ENCODE data around the gene GNRH2. TPM values are rescaled to one million over a fixed set of nuclear protein-coding genes. Genes with fewer than 3 reads are reported as not detected.
"Not testable (repeated sequence)": the region's sequence is repeated elsewhere in the genome, so short reads cannot be mapped to it uniquely, and the experiment has no call there.

Gene GNRH2
- total RNA-seq, 1 experiment from 2014 or later, result 0.50 TPM

DNA sequence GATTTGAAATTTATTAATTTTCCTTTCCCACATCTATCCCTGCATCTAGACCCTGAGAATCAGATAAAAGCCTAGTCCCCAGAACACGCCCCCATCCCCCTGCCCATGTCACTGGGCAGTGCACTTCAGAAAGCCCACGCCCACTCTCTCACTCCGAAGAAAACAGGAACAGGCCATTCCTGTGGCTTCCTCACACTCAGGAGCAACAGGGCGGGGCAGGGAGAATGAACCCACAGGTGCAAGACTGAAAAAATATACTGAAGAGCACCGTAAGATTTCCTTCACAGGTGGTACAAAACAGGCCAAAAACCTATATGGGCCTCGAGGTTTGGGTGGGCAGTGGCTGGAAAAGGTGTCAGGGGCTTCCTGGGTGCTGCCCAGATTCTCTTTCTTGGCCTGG is 31.4 kb downstream of the GNRH2 start:
- no TSS peak for BruUV-seq (replicated peaks)
- no peaks in the 10 kb centered on the region for H3K36me3 Mint-ChIP-seq (ENCODE audit: insufficient read depth, unreplicated experiment)
- intact Hi-C loops (cut with micrococcal nuclease; ENCODE audit: unreplicated experiment), result no loop called here
- H3K4me3 Mint-ChIP-seq (ENCODE audit: low read depth, unreplicated experiment), result no peak overlapping the region
- DNase-seq, result no peak
- H3K27me3 Mint-ChIP-seq (ENCODE audit: unreplicated experiment), result peaks cover 12% of the 10 kb centered on the region
- CTCF ChIA-PET, result no interaction called here
- H3K27ac Mint-ChIP-seq (ENCODE audit: unreplicated experiment), result no peak overlapping the region
- H3K9me3 Mint-ChIP-seq (ENCODE audit: low read depth, unreplicated experiment), result no peaks in the 10 kb centered on the region
- TF ChIP-seq, protein P1, sequence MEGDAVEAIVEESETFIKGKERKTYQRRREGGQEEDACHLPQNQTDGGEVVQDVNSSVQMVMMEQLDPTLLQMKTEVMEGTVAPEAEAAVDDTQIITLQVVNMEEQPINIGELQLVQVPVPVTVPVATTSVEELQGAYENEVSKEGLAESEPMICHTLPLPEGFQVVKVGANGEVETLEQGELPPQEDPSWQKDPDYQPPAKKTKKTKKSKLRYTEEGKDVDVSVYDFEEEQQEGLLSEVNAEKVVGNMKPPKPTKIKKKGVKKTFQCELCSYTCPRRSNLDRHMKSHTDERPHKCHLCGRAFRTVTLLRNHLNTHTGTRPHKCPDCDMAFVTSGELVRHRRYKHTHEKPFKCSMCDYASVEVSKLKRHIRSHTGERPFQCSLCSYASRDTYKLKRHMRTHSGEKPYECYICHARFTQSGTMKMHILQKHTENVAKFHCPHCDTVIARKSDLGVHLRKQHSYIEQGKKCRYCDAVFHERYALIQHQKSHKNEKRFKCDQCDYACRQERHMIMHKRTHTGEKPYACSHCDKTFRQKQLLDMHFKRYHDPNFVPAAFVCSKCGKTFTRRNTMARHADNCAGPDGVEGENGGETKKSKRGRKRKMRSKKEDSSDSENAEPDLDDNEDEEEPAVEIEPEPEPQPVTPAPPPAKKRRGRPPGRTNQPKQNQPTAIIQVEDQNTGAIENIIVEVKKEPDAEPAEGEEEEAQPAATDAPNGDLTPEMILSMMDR (IDR thresholded peaks at IDR 0.05; ENCODE audit: unreplicated experiment), result no peak
- peaks cover 7% of the 10 kb centered on the region for H3K4me1 Mint-ChIP-seq (ENCODE audit: low read depth, unreplicated experiment)

DNA sequence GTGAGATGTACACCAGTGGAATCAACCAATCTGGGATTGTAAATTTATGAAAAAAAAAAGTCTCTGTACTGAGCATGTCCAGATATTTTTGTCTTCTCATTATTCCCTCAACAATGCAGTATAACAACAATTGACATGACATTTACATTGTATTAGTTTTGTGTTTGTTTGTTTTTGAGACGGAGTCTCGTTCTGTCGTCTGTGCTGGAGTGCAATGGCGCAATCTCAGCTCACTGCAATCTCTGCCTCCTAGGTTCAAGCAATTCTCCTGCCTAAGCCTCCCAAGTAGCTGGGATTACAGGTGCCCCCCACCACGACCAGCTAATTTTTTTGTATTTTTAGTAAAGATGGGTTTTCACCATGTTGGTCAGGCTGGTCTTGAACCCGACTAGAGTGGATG is 31.9 kb downstream of the GNRH2 start:
- H3K36me3 Mint-ChIP-seq (ENCODE audit: insufficient read depth, unreplicated experiment); H3K27ac Mint-ChIP-seq (ENCODE audit: unreplicated experiment); H3K4me3 Mint-ChIP-seq (ENCODE audit: low read depth, unreplicated experiment); BruUV-seq (replicated peaks); H3K4me1 Mint-ChIP-seq (ENCODE audit: low read depth, unreplicated experiment); CTCF ChIA-PET; DNase-seq; intact Hi-C loops (cut with micrococcal nuclease; ENCODE audit: unreplicated experiment); H3K9me3 Mint-ChIP-seq (ENCODE audit: low read depth, unreplicated experiment): not testable (repeated sequence)
- H3K27me3 Mint-ChIP-seq (ENCODE audit: unreplicated experiment), result peaks cover 16% of the 10 kb centered on the region

DNA sequence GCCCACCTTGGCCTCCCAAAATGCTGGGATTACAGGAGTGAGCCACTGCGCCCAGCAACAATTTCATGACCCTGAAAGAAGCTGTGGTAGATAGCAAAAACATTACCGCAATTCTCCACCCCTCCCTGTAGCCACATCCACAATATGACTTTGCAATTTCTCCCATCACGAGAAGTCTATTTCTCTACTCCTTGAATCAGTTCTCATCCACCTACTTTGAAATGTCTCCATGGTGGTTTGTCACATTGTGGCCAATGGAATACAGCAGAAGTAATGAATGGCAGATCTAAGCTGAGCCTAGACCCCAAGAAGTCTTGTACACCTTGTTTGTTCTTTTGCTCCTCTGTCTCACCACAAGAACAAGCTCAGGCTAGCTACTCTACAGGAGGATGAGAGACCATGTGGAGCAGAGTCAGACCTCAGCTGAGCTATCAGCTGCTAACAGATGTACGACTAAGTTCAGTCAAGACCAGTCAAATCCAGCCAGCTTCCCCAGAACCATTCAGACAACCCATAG is 34.3 kb downstream of the GNRH2 start:
- Mint-ChIP-seq H3K27ac (ENCODE audit: unreplicated experiment) (no peak overlapping the region), H3K4me3 (ENCODE audit: low read depth, unreplicated experiment) (no peak overlapping the region), H3K9me3 (ENCODE audit: low read depth, unreplicated experiment) (no peaks in the 10 kb centered on the region), H3K27me3 (ENCODE audit: unreplicated experiment) (peaks cover 28% of the 10 kb centered on the region), H3K36me3 (ENCODE audit: insufficient read depth, unreplicated experiment) (no peaks in the 10 kb centered on the region), H3K4me1 (ENCODE audit: low read depth, unreplicated experiment) (peaks cover 7% of the 10 kb centered on the region)
- intact Hi-C loops (cut with micrococcal nuclease; ENCODE audit: unreplicated experiment), result no loop called here
- CTCF ChIA-PET, result no interaction called here
- TF ChIP-seq, protein P1 (IDR thresholded peaks at IDR 0.05; ENCODE audit: unreplicated experiment), result no peak
- no TSS peak for BruUV-seq (replicated peaks)
- no peak for DNase-seq

DNA sequence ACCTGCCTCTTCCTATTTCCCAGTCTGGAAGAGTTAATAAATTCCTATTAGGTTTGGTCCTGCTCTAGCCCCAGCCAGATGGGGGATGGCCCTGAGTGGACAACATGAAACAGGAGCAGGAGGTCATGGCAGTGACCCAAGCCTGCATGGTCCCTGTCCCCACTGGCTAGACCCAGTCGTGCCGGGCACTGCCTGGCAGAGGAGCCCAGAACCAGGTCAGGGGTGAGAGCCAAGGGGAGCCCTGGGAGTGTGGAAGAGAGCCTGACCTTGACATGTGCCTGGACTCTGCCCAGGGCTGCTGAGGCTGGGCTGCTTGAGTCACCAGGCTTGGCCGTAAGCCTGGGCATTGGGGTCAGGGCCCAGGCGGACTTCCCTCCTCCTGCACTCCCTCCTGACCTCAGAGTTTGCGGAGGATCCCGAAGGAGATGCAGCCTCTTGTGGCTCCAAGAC is 37.5 kb downstream of the GNRH2 start:
- Mint-ChIP-seq H3K9me3 (ENCODE audit: low read depth, unreplicated experiment) (no peaks in the 10 kb centered on the region), H3K36me3 (ENCODE audit: insufficient read depth, unreplicated experiment) (no peaks in the 10 kb centered on the region), H3K4me3 (ENCODE audit: low read depth, unreplicated experiment) (no peak overlapping the region), H3K27me3 (ENCODE audit: unreplicated experiment) (peaks cover 51% of the 10 kb centered on the region), H3K4me1 (ENCODE audit: low read depth, unreplicated experiment) (no peaks in the 10 kb centered on the region), H3K27ac (ENCODE audit: unreplicated experiment) (no peak overlapping the region)
- intact Hi-C loops (cut with micrococcal nuclease; ENCODE audit: unreplicated experiment), result no loop called here
- TF ChIP-seq, protein P1 (IDR thresholded peaks at IDR 0.05; ENCODE audit: unreplicated experiment), result no peak
- no TSS peak for BruUV-seq (replicated peaks)
- CTCF ChIA-PET, result no interaction called here
- DNase-seq, result no peak

DNA sequence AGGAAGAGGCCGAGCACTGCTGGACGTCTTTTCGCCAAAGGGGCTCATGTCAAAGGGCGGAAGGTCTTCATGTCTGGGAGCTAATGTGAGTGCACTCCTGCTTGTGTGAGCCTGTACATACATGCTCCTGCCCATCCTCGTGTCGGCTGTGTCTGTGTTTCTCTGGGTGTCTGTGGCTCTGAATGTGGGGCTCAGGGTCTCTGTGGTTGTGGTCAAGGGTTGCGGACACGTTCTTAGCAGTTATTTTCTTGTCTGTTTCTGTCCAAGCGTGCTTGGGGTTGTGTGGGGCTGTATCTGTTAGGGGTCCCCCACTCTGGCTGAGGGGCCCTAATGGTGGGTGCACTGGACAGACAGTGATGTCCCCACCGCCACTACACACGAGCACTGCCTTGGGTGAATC is 38.2 kb downstream of the GNRH2 start:
- no peaks in the 10 kb centered on the region for H3K4me1 Mint-ChIP-seq (ENCODE audit: low read depth, unreplicated experiment)
- CTCF ChIA-PET, result no interaction called here
- BruUV-seq (replicated peaks), result no TSS peak
- DNase-seq, result no peak
- no peak overlapping the region for H3K27ac Mint-ChIP-seq (ENCODE audit: unreplicated experiment)
- no peaks in the 10 kb centered on the region for H3K9me3 Mint-ChIP-seq (ENCODE audit: low read depth, unreplicated experiment)
- intact Hi-C loops (cut with micrococcal nuclease; ENCODE audit: unreplicated experiment), result no loop called here
- H3K4me3 Mint-ChIP-seq (ENCODE audit: low read depth, unreplicated experiment), result no peak overlapping the region
- no peaks in the 10 kb centered on the region for H3K36me3 Mint-ChIP-seq (ENCODE audit: insufficient read depth, unreplicated experiment)
- peaks cover 51% of the 10 kb centered on the region for H3K27me3 Mint-ChIP-seq (ENCODE audit: unreplicated experiment)
- TF ChIP-seq, protein P1 (IDR thresholded peaks at IDR 0.05; ENCODE audit: unreplicated experiment), result no peak
